HUES48 (cell line): ENCODE results near the gene ZNF783.
"Not testable (repeated sequence)": the region's sequence is repeated elsewhere in the genome, so short reads cannot be mapped to it uniquely, and the experiment has no call there.

ENCODE experiments used
- H3K27ac ChIP-seq: one replicate; pipeline ENCODE4 v1.7.0; 2013; ENCODE audit warnings: low read depth, low read length, inconsistent platforms
- H3K27me3 ChIP-seq: 2 replicates; pipeline ENCODE4 v1.6.1; 2013; ENCODE audit warnings: mild to moderate bottlenecking, low read length; ENCODE audit not compliant: control insufficient read depth, insufficient read depth
- H3K36me3 ChIP-seq: 2 replicates; pipeline ENCODE4 v1.6.1; 2013; ENCODE audit warnings: low read length; ENCODE audit not compliant: control insufficient read depth, insufficient read depth
- H3K4me1 ChIP-seq: 2 replicates; pipeline ENCODE4 v1.6.1; 2013; ENCODE audit warnings: mild to moderate bottlenecking, low read length; ENCODE audit not compliant: control insufficient read depth, insufficient read depth
- H3K4me3 ChIP-seq: 2 replicates; pipeline ENCODE4 v1.5.1; 2013; ENCODE audit warnings: mild to moderate bottlenecking, low read depth, low read length
- H3K9ac ChIP-seq: 2 replicates; pipeline ENCODE4 v1.6.1; 2013; ENCODE audit warnings: mild to moderate bottlenecking, low read depth, low read length, moderate library complexity
- H3K9me3 ChIP-seq: 2 replicates; pipeline ENCODE4 v1.6.1; 2013; ENCODE audit warnings: low read length; ENCODE audit not compliant: control insufficient read depth, insufficient read depth

The ZNF783 gene

GRCh38 chr7:149225656-149226055 is 36.3 kb upstream of the ZNF783 start:
- no peak overlapping the region for H3K27ac ChIP-seq
- H3K36me3 ChIP-seq, result peaks cover 35% of the 10 kb centered on the region
- no peaks in the 10 kb centered on the region for H3K27me3 ChIP-seq
- H3K4me1 ChIP-seq, result no peaks in the 10 kb centered on the region
- H3K4me3 ChIP-seq, result no peak overlapping the region
- H3K9ac ChIP-seq, result no peak overlapping the region
- H3K9me3 ChIP-seq, result no peaks in the 10 kb centered on the region

GRCh38 chr7:149226366-149226765 is 35.6 kb upstream of the ZNF783 start:
- H3K27me3 ChIP-seq, H3K4me3 ChIP-seq, H3K4me1 ChIP-seq, H3K27ac ChIP-seq, H3K9me3 ChIP-seq, H3K9ac ChIP-seq: not testable (repeated sequence)
- H3K36me3 ChIP-seq, result peaks cover 28% of the 10 kb centered on the region

- Histone ChIP-seq H3K9ac (no peak overlapping the region), H3K4me3 (no peak overlapping the region), H3K27me3 (no peaks in the 10 kb centered on the region), H3K36me3 (peaks cover 24% of the 10 kb centered on the region), H3K27ac (no peak overlapping the region), H3K9me3 (no peaks in the 10 kb centered on the region), H3K4me1 (no peaks in the 10 kb centered on the region)
These were observed 35.0 kb upstream of the ZNF783 start for GRCh38 chr7:149226840-149227494.

GRCh38 chr7:149228831-149229471 is 33.0 kb upstream of the ZNF783 start:
- H3K4me3 ChIP-seq, result no peak overlapping the region
- no peak overlapping the region for H3K27ac ChIP-seq
- no peak overlapping the region for H3K9ac ChIP-seq
- H3K4me1 ChIP-seq, result no peaks in the 10 kb centered on the region
- no peaks in the 10 kb centered on the region for H3K27me3 ChIP-seq
- H3K9me3 ChIP-seq, result no peaks in the 10 kb centered on the region
- peaks cover 16% of the 10 kb centered on the region for H3K36me3 ChIP-seq

GRCh38 chr7:149229526-149229925 is 32.5 kb upstream of the ZNF783 start:
- H3K9me3 ChIP-seq, result no peaks in the 10 kb centered on the region
- no peak overlapping the region for H3K27ac ChIP-seq
- H3K4me1 ChIP-seq, result no peaks in the 10 kb centered on the region
- H3K4me3 ChIP-seq, result no peak overlapping the region
- H3K36me3 ChIP-seq, result peaks cover 11% of the 10 kb centered on the region
- no peak overlapping the region for H3K9ac ChIP-seq
- H3K27me3 ChIP-seq, result no peaks in the 10 kb centered on the region

- Histone ChIP-seq H3K9ac (no peak overlapping the region), H3K27me3 (no peaks in the 10 kb centered on the region), H3K27ac (no peak overlapping the region), H3K36me3 (no peaks in the 10 kb centered on the region), H3K9me3 (no peaks in the 10 kb centered on the region), H3K4me3 (no peak overlapping the region), H3K4me1 (no peaks in the 10 kb centered on the region)
These were observed 29.6 kb upstream of the ZNF783 start for GRCh38 chr7:149232362-149232761.

GRCh38 chr7:149233655-149234204 is 28.3 kb upstream of the ZNF783 start:
- not testable (repeated sequence) for H3K9ac ChIP-seq, H3K27me3 ChIP-seq, H3K4me3 ChIP-seq, H3K4me1 ChIP-seq, H3K36me3 ChIP-seq, H3K9me3 ChIP-seq, H3K27ac ChIP-seq

GRCh38 chr7:149237502-149237901 is 24.5 kb upstream of the ZNF783 start:
- H3K9ac ChIP-seq, result no peak overlapping the region
- H3K27ac ChIP-seq, result no peak overlapping the region
- H3K4me3 ChIP-seq, result no peak overlapping the region
- no peaks in the 10 kb centered on the region for H3K9me3 ChIP-seq
- H3K36me3 ChIP-seq, result no peaks in the 10 kb centered on the region
- H3K4me1 ChIP-seq, result peaks cover 6% of the 10 kb centered on the region
- no peaks in the 10 kb centered on the region for H3K27me3 ChIP-seq

GRCh38 chr7:149238051-149238450 is 23.9 kb upstream of the ZNF783 start:
- Histone ChIP-seq H3K9me3 (no peaks in the 10 kb centered on the region), H3K36me3 (no peaks in the 10 kb centered on the region), H3K27ac (no peak overlapping the region)

GRCh38 chr7:149239345-149240143 is 22.5 kb upstream of the ZNF783 start, which contains the start of gene ZNF212:
Gene ZNF212 (plus strand): TSS chr7:149239651. CDS start chr7:149239779, 128 bp downstream.
- Histone ChIP-seq H3K4me3 (peak within 1 kb of the TSS; percentile 97), H3K9me3 (no peaks in the 10 kb centered on the region), H3K4me1 (peaks cover 6% of the 10 kb centered on the region), H3K27me3 (no peaks in the 10 kb centered on the region), H3K36me3 (no peaks in the 10 kb centered on the region), H3K9ac (peak within 1 kb of the TSS; percentile 89), H3K27ac (peak within 1 kb of the TSS; percentile 86)

More at GRCh38 chr7:149238051-149238450, 23.9 kb upstream of the ZNF783 start:
- peaks cover 6% of the 10 kb centered on the region for H3K4me1 ChIP-seq
- H3K27me3 ChIP-seq, result no peaks in the 10 kb centered on the region
- H3K4me3 ChIP-seq, result no peak overlapping the region
- no peak overlapping the region for H3K9ac ChIP-seq
